Uterus (tissue), 2 donors: ENCODE results near the gene PRKAG3.

Source experiments
- POLR2A ChIP-seq, 2 donors: fragments of 450-650 bp; IDR thresholded peaks; one replicate each; pipeline ENCODE4 v1.6.1; 2016; ENCODE audit warnings: antibody characterized with exemption in 2 of 2, mild to moderate bottlenecking in 1 of 2, moderate library complexity in 1 of 2
- TF ChIP-seq, protein P1 (sequence below), 4 experiments: fragments of 200-600 bp in 2 of 4; fragments of 450-650 bp in 2 of 4; sonication (generic) in 2 of 4; IDR thresholded peaks; one replicate each; pipeline ENCODE4 v1.5.1; 2016 to 2019; ENCODE audit warnings: antibody characterized with exemption in 4 of 4, mild to moderate bottlenecking in 2 of 4, moderate library complexity in 1 of 4

DNA sequence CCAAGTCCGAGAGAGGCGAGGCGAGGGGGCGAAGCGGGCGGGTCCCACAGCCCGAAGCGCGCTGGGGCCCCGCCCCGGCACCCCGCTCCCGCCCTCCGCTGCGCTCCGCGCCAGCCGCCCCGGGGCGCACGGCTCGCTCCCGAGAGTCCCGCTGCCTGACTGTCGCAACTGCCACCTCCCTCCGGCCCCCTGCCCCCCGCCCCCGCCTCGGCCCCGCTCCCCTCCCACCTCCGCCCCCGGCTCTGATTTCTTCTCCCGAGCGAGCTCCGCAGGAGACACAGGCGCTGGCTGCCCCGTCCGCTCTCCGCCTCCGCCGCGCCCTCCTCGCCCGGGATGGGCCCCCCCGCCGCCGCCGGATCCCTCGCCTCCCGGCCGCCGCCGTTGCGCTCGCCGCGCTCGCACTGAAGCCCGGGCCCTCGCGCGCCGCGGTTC lies 28.0 kb upstream of the PRKAG3 start, which contains the start of gene WNT6:
- TF ChIP-seq, protein P1, sequence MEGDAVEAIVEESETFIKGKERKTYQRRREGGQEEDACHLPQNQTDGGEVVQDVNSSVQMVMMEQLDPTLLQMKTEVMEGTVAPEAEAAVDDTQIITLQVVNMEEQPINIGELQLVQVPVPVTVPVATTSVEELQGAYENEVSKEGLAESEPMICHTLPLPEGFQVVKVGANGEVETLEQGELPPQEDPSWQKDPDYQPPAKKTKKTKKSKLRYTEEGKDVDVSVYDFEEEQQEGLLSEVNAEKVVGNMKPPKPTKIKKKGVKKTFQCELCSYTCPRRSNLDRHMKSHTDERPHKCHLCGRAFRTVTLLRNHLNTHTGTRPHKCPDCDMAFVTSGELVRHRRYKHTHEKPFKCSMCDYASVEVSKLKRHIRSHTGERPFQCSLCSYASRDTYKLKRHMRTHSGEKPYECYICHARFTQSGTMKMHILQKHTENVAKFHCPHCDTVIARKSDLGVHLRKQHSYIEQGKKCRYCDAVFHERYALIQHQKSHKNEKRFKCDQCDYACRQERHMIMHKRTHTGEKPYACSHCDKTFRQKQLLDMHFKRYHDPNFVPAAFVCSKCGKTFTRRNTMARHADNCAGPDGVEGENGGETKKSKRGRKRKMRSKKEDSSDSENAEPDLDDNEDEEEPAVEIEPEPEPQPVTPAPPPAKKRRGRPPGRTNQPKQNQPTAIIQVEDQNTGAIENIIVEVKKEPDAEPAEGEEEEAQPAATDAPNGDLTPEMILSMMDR (IDR thresholded peaks at IDR 0.05) = no peak
- no peak for TF ChIP-seq POLR2A (IDR thresholded peaks at IDR 0.05)
